PC-3 (cell line): ENCODE data around the gene MGAT5. TPM values are rescaled to one million over a fixed set of nuclear protein-coding genes. Genes with fewer than 3 reads are reported as not detected.

Experiments
- ATAC-seq: fragments of 200-7000 bp; cut with Tn5 transposase; 2 replicates; pipeline ENCODE4 v1.9.1; 2020; ENCODE audit warnings: mild to moderate bottlenecking, moderate library complexity
- BruUV-seq: library from RNA; stranded (reverse); fragments of 400-500 nt; replicated peaks from 2 replicates; lab custom pipeline; 2021; lab: Mats Ljungman, UMichigan
- CTCF ChIA-PET: fragments of 300-600 bp; sonication (Branson Sonifier 250); formaldehyde crosslinking; loops from one replicate; lab custom pipeline; 2022; ENCODE audit warnings: antibody characterized with exemption; lab: Charles Lee
- POLR2A ChIA-PET: fragments of 300-600 bp; sonication (Branson Sonifier 250); formaldehyde crosslinking; loops from one replicate; lab custom pipeline; 2022; ENCODE audit warnings: antibody characterized with exemption; ENCODE audit not compliant: unreplicated experiment; lab: Charles Lee
- DNase-seq: peaks from one replicate; pipeline ENCODE4 v3.0.0-alpha.2; 2015
- H2AFZ ChIP-seq: fragments of 300-600 bp; sonication (generic); 2 replicates; pipeline ENCODE4 v1.6.0; 2016; ENCODE audit warnings: antibody characterized with exemption, low read length
- H3F3A ChIP-seq: fragments of 300-600 bp; sonication (generic); one replicate; pipeline ENCODE4 v1.6.0; 2017; ENCODE audit warnings: antibody characterized with exemption, low read length, control low read depth, mild to moderate bottlenecking; ENCODE audit not compliant: unreplicated experiment
- H3K27ac ChIP-seq: fragments of 300-600 bp; sonication (generic); 2 replicates; pipeline ENCODE4 v1.5.1; 2016; ENCODE audit warnings: mild to moderate bottlenecking, low read length
- H3K27me3 ChIP-seq: fragments of 300-600 bp; sonication (generic); 2 replicates; pipeline ENCODE4 v1.6.1; 2016; ENCODE audit warnings: low read length, mixed read lengths
- H3K36me3 ChIP-seq: fragments of 300-600 bp; sonication (generic); 2 replicates; pipeline ENCODE4 v1.6.1; 2016; ENCODE audit warnings: low read depth, mixed run types, low read length, mixed read lengths
- H3K4me1 ChIP-seq: fragments of 300-600 bp; sonication (generic); 2 replicates; pipeline ENCODE4 v1.5.1; 2016; ENCODE audit warnings: low read length; ENCODE audit not compliant: insufficient read depth
- H3K4me2 ChIP-seq: fragments of 300-600 bp; sonication (generic); 2 replicates; pipeline ENCODE4 v1.6.0; 2016; ENCODE audit warnings: low read length
- H3K4me3 ChIP-seq: fragments of 300-600 bp; sonication (generic); 2 replicates; pipeline ENCODE4 v1.5.1; 2016; ENCODE audit warnings: mild to moderate bottlenecking, low read length, mixed read lengths
- H3K79me2 ChIP-seq: fragments of 300-600 bp; sonication (generic); 2 replicates; pipeline ENCODE4 v1.6.1; 2017; ENCODE audit warnings: low read length, mixed read lengths
- H3K9ac ChIP-seq: fragments of 300-600 bp; sonication (generic); 2 replicates; pipeline ENCODE4 v1.6.0; 2016; ENCODE audit warnings: mild to moderate bottlenecking, low read length
- H3K9me2 ChIP-seq: fragments of 300-600 bp; sonication (generic); replicated peaks from 2 replicates; pipeline ENCODE4 v1.6.1; 2016; ENCODE audit warnings: mixed run types, low read length, mixed read lengths
- H3K9me3 ChIP-seq: fragments of 300-600 bp; sonication (generic); 2 replicates; pipeline ENCODE4 v1.6.1; 2016; ENCODE audit warnings: low read length, mixed read lengths
- H4K20me1 ChIP-seq: fragments of 300-600 bp; sonication (generic); 2 replicates; pipeline ENCODE4 v1.6.1; 2016; ENCODE audit warnings: low read length, mixed read lengths
- EZH2 ChIP-seq: fragments of 300-600 bp; sonication (generic); IDR thresholded peaks from one replicate; pipeline ENCODE4 v1.6.1; 2017; ENCODE audit warnings: antibody characterized with exemption, mild to moderate bottlenecking, low read length; ENCODE audit not compliant: unreplicated experiment
- EZH2phosphoT487 ChIP-seq: fragments of 300-600 bp; sonication (generic); IDR thresholded peaks from 2 replicates; pipeline ENCODE4 v1.6.1; 2018; ENCODE audit warnings: mild to moderate bottlenecking, antibody characterized with exemption, low read length, borderline replicate concordance
- intact Hi-C: fragments of 100-400 bp; cut with micrococcal nuclease; formaldehyde crosslinking; loops from 2 replicates; pipeline ENCODE4 v1.9.0; 2023
- total RNA-seq: library from RNA; depleted of rRNA; stranded (reverse); fragments of >200 nt; gene quantifications from 2 replicates; pipeline ENCODE4 v1.2.3, GENCODE V29; 2014
- TF ChIP-seq, protein P1 (sequence below): fragments of 300-600 bp; sonication (generic); conservative IDR thresholded peaks from 2 replicates; pipeline ENCODE4 v1.5.1; 2017; ENCODE audit warnings: antibody characterized with exemption, low read depth, mild to moderate bottlenecking, low read length

The MGAT5 gene
- total RNA-seq, 1 experiment from 2014 or later, result 33.8 TPM

DNA sequence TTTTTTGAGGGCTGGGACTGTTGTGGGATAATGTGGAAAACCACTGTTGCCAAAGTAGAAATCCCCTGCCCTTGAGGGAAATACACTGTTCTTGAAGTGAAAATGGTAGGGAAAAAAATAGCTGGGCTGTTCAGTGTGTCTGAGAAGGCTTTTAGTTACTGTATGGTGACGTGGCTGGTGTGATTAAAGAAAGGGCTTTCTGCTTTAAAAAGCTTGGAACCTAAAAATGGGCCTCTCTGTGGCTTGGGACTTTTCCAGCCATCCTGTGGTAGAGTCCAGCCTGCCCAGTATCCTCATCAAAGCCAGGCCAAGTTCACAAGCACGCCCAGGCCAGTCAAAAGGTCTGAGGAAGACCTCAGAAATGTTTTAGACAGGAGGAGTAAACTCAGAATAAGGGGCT lies 6.8 kb downstream of the MGAT5 start:
- peaks cover 3% of the 10 kb centered on the region for H3K79me2 ChIP-seq
- DNase-seq, result no peak
- intact Hi-C loops, result no loop called here
- ChIA-PET POLR2A (no interaction called here), CTCF (no interaction called here)
- H3K4me2 ChIP-seq, result no peak overlapping the region
- H3K27me3 ChIP-seq, result no peaks in the 10 kb centered on the region
- no peak overlapping the region for H3K4me3 ChIP-seq
- H3K4me1 ChIP-seq, result no peaks in the 10 kb centered on the region
- H3K9me2 ChIP-seq, result no peaks in the 10 kb centered on the region
- no peak overlapping the region for H3K27ac ChIP-seq
- no peak overlapping the region for H3K9ac ChIP-seq
- no peaks in the 10 kb centered on the region for H3F3A ChIP-seq
- no TSS peak for BruUV-seq
- H4K20me1 ChIP-seq, result no peaks in the 10 kb centered on the region
- TF ChIP-seq EZH2phosphoT487 (no peak), EZH2 (no peak)
- TF ChIP-seq, protein P1, sequence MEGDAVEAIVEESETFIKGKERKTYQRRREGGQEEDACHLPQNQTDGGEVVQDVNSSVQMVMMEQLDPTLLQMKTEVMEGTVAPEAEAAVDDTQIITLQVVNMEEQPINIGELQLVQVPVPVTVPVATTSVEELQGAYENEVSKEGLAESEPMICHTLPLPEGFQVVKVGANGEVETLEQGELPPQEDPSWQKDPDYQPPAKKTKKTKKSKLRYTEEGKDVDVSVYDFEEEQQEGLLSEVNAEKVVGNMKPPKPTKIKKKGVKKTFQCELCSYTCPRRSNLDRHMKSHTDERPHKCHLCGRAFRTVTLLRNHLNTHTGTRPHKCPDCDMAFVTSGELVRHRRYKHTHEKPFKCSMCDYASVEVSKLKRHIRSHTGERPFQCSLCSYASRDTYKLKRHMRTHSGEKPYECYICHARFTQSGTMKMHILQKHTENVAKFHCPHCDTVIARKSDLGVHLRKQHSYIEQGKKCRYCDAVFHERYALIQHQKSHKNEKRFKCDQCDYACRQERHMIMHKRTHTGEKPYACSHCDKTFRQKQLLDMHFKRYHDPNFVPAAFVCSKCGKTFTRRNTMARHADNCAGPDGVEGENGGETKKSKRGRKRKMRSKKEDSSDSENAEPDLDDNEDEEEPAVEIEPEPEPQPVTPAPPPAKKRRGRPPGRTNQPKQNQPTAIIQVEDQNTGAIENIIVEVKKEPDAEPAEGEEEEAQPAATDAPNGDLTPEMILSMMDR, result no peak
- no peak for ATAC-seq
- no peaks in the 10 kb centered on the region for H3K9me3 ChIP-seq
- no peak overlapping the region for H2AFZ ChIP-seq
- no peaks in the 10 kb centered on the region for H3K36me3 ChIP-seq

DNA sequence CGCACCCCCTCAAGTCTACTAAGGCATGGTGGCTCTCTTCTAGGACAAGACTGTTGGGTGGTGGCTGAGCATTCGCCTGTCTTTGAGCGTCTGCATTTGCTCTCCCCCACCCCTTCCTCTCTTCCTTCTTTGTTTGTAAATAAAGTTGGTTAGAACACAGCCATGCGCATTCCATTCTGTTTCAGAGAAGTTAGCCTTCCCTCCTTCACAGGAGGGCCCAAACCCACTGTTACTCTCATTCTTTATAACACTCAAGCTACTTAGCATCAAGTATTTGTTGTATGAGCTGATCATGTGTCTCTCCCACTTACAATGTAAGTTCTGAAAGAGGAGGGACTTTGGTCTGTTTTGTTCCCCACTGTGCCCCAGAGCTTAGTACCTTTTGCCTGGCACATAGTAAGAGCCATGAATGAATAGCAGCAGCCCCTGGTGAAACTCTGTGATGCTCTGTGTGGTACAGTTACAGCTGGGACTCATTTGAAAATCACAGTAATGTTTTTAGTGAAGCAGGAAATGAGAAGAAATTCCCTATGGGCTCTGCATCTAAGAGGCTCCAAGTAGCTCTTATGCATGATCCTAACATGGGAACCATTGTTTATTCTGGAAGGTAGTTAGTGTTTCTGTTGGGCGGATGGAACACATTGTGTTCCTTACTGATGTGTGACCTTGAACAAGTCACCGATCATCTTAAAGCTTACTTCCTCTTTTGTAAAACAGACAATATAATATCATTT lies 7.7 kb downstream of the MGAT5 start:
- DNase-seq (no peak), ATAC-seq (no peak)
- CTCF ChIA-PET, result no interaction called here
- H3K4me3 ChIP-seq, result no peak overlapping the region
- H3F3A ChIP-seq, result no peaks in the 10 kb centered on the region
- intact Hi-C loops, result no loop called here
- no peaks in the 10 kb centered on the region for H3K9me3 ChIP-seq
- H3K9ac ChIP-seq, result no peak overlapping the region
- no peaks in the 10 kb centered on the region for H3K36me3 ChIP-seq
- no TSS peak for BruUV-seq
- no peak overlapping the region for H2AFZ ChIP-seq
- no peaks in the 10 kb centered on the region for H4K20me1 ChIP-seq
- peaks cover 3% of the 10 kb centered on the region for H3K79me2 ChIP-seq
- H3K9me2 ChIP-seq, result no peaks in the 10 kb centered on the region
- H3K27me3 ChIP-seq, result no peaks in the 10 kb centered on the region
- H3K4me1 ChIP-seq, result no peaks in the 10 kb centered on the region
- no peak overlapping the region for H3K27ac ChIP-seq
- H3K4me2 ChIP-seq, result no peak overlapping the region
- POLR2A ChIA-PET, result interaction anchor here (0.6 kb wide), 1 partner anchor 39 kb away, joined by 4 read pairs; no protein-coding TSS in a partner anchor
- TF ChIP-seq, protein P1, result no peak
- TF ChIP-seq EZH2phosphoT487 (no peak), EZH2 (no peak)

DNA sequence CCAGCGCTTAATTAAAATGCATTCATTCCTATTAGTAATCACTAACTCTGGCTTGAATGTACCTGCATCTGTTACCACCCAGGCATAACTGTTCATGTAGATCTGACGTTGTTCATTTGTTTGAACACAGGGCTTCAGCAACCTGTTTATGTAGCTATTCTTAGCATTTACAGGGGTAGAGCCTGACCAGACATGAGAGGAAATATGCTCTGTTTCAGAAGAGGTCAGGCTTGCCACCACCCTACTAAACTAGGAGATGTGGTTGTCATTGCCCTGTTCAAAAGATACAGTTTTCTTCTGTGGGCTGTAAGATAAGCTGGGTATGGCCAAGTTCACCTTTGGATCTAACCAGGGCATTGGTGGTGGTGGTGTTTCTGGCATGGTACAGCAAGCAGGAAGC lies 8.8 kb downstream of the MGAT5 start:
- POLR2A ChIA-PET, result interaction anchor here (0.6 kb wide), 1 partner anchor 17 kb away, joined by 14 read pairs; no protein-coding TSS in a partner anchor
- ATAC-seq, result no peak
- BruUV-seq, result no TSS peak

More for the DNA sequence above, 8.8 kb downstream of the MGAT5 start:
- Histone ChIP-seq H3F3A (no peaks in the 10 kb centered on the region), H3K4me1 (no peaks in the 10 kb centered on the region), H3K9me2 (no peaks in the 10 kb centered on the region), H3K9ac (no peak overlapping the region), H4K20me1 (0 out of 2 replicates have a peak, but pooled peaks cover 7% of the 10 kb centered on the region), H3K27ac (no peak overlapping the region), H3K9me3 (no peaks in the 10 kb centered on the region), H3K79me2 (peaks cover 3% of the 10 kb centered on the region), H3K4me3 (no peak overlapping the region), H3K4me2 (no peak overlapping the region), H3K36me3 (no peaks in the 10 kb centered on the region), H3K27me3 (no peaks in the 10 kb centered on the region), H2AFZ (no peak overlapping the region)
- CTCF ChIA-PET, result no interaction called here
- intact Hi-C loops, result no loop called here
- TF ChIP-seq EZH2phosphoT487, result no peak
- TF ChIP-seq, protein P1, result no peak
- no peak for DNase-seq
